Osteoblast (primary cell): Measurements from ENCODE around the gene SLC1A4. TPM values are rescaled to one million over a fixed set of nuclear protein-coding genes. Genes with fewer than 3 reads are reported as not detected.

ENCODE experiments used
- DNase-seq: peaks from one replicate; pipeline ENCODE4 v3.0.0; 2011; ENCODE audit warnings: low spot score, mixed read lengths; ENCODE audit not compliant: insufficient read length; ENCODE audit errors: missing footprints
- H2AFZ ChIP-seq: 2 replicates; pipeline ENCODE4 v1.6.0; 2011; ENCODE audit warnings: mild to moderate bottlenecking, low read length
- H3K27ac ChIP-seq: 2 replicates; pipeline ENCODE4 v1.5.1; 2011; ENCODE audit warnings: mild to moderate bottlenecking, low read depth, low read length, moderate library complexity
- H3K27me3 ChIP-seq: 2 replicates; pipeline ENCODE4 v1.6.0; 2012; ENCODE audit warnings: mild to moderate bottlenecking, control low read depth, inconsistent platforms, low read length, moderate library complexity; ENCODE audit not compliant: insufficient read depth
- H3K36me3 ChIP-seq: 2 replicates; pipeline ENCODE4 v1.5.1; 2011; ENCODE audit warnings: mild to moderate bottlenecking, low read length, control low read depth, moderate library complexity; ENCODE audit not compliant: insufficient read depth
- H3K4me1 ChIP-seq: 2 replicates; pipeline ENCODE4 v1.5.1; 2011; ENCODE audit warnings: mild to moderate bottlenecking, low read length, control low read depth, moderate library complexity; ENCODE audit not compliant: insufficient read depth
- H3K4me2 ChIP-seq: 2 replicates; pipeline ENCODE4 v1.6.0; 2011; ENCODE audit warnings: mild to moderate bottlenecking, low read length; ENCODE audit not compliant: insufficient read depth
- H3K4me3 ChIP-seq: fragments of 200-600 bp; sonication (generic); 3 replicates; pipeline ENCODE4 v1.5.1; 2012; ENCODE audit warnings: mild to moderate bottlenecking, low read length, inconsistent platforms; ENCODE audit not compliant: insufficient read depth
- H3K79me2 ChIP-seq: 2 replicates; pipeline ENCODE4 v1.6.0; 2012; ENCODE audit warnings: mild to moderate bottlenecking, low read length, control low read depth, inconsistent platforms; ENCODE audit not compliant: insufficient read depth
- H3K9me3 ChIP-seq: 2 replicates; pipeline ENCODE4 v1.5.1; 2011; ENCODE audit warnings: low read depth, low read length, control low read depth
- H4K20me1 ChIP-seq: 2 replicates; pipeline ENCODE4 v1.6.0; 2012; ENCODE audit warnings: mild to moderate bottlenecking, low read length, control low read depth; ENCODE audit not compliant: insufficient read depth
- CTCF ChIP-seq: IDR thresholded peaks from 2 replicates; pipeline ENCODE4 v1.5.1; 2011; ENCODE audit warnings: mild to moderate bottlenecking, low read depth, low read length, moderate library complexity; ENCODE audit errors: extremely low read depth
- total RNA-seq: library from RNA; depleted of rRNA; stranded (reverse); fragments of >200 nt; gene quantifications from 2 replicates; pipeline ENCODE4 v1.2.3, GENCODE V29; 2012

The SLC1A4 gene
- total RNA-seq = 47.7 and 49.2 TPM in 2 replicates

GRCh38 chr2:64989126-64989981 lies at the start of gene SLC1A4:
TSS of gene SLC1A4 (plus strand) at chr2:64989399. CDS start at chr2:64989644, 245 bp downstream.
- H3K36me3 ChIP-seq = no peaks in the 10 kb centered on the region
- H3K27me3 ChIP-seq = no peaks in the 10 kb centered on the region
- H2AFZ ChIP-seq = peak within 1 kb of the TSS; percentile 81
- peaks cover 12% of the 10 kb centered on the region for H3K4me1 ChIP-seq
- peak within 1 kb of the TSS; percentile 91 for H3K4me3 ChIP-seq
- peak; percentile 98 for DNase-seq
- H3K4me2 ChIP-seq = peak within 1 kb of the TSS; percentile 90
- peaks cover 16% of the 10 kb centered on the region for H4K20me1 ChIP-seq
- peak within 1 kb of the TSS; percentile 99 for H3K27ac ChIP-seq
- no peaks in the 10 kb centered on the region for H3K9me3 ChIP-seq
- H3K79me2 ChIP-seq = peaks cover 38% of the 10 kb centered on the region
- no peak for TF ChIP-seq CTCF

DNA sequence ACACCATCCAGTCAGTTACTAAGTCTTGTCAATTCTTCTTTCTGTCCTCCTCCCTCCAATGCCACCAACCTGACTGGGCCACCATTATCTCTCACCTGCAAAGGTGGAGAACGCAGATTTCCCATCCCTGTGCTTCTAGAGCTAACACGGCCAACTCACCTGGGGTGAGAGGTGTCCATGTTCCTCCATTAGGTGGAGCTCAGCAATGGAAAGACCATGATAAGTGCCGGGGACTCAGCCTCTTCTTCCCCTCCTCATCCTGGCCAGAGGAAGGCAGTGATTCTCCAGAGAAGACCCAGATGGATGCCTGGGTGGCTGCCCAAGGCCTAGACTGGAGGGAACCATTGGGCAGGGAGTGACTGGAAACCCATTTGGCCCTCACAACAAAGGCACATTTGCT lies 48.1 kb upstream of the SLC1A4 start:
- Histone ChIP-seq H2AFZ (no peak overlapping the region), H4K20me1 (no peaks in the 10 kb centered on the region), H3K36me3 (no peaks in the 10 kb centered on the region), H3K27me3 (peaks cover 12% of the 10 kb centered on the region), H3K79me2 (no peaks in the 10 kb centered on the region), H3K4me2 (no peak overlapping the region), H3K27ac (no peak overlapping the region), H3K9me3 (no peaks in the 10 kb centered on the region), H3K4me1 (peaks cover 7% of the 10 kb centered on the region), H3K4me3 (no peak overlapping the region)
- no peak for TF ChIP-seq CTCF
- no peak for DNase-seq

- Histone ChIP-seq H3K4me2 (no peak overlapping the region), H3K36me3 (no peaks in the 10 kb centered on the region), H2AFZ (no peak overlapping the region), H3K4me1 (peaks cover 7% of the 10 kb centered on the region), H3K27ac (no peak overlapping the region), H3K4me3 (no peak overlapping the region), H4K20me1 (no peaks in the 10 kb centered on the region), H3K9me3 (no peaks in the 10 kb centered on the region), H3K79me2 (no peaks in the 10 kb centered on the region), H3K27me3 (peaks cover 6% of the 10 kb centered on the region)
- TF ChIP-seq CTCF = no peak
- no peak for DNase-seq
Measured at GRCh38 chr2:64941801-64942200, 47.4 kb upstream of the SLC1A4 start.

DNA sequence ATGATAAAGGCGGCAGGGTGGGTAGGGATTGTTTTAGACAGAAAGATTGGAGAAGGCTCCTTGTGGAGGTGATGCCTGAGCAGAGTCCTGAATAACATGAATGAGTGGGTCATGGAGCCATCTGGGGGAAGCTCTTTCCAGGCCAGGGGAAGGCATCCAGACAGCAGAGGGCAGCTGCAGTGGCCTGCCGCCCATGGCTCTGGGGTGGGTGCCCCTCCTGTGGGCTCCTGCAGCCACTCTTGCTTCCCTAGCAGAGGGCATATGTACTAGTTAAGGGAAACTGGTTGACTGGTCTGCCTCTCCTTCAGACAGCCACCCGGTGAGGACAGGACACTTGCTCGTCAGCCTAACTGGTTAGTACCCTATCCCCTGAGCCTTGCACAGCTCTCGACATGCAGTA lies 46.5 kb upstream of the SLC1A4 start:
- TF ChIP-seq CTCF = no peak
- no peak overlapping the region for H2AFZ ChIP-seq
- no peaks in the 10 kb centered on the region for H3K36me3 ChIP-seq
- no peak overlapping the region for H3K4me3 ChIP-seq
- H3K9me3 ChIP-seq = no peaks in the 10 kb centered on the region
- no peaks in the 10 kb centered on the region for H4K20me1 ChIP-seq
- no peak overlapping the region for H3K27ac ChIP-seq
- no peaks in the 10 kb centered on the region for H3K79me2 ChIP-seq
- peaks cover 6% of the 10 kb centered on the region for H3K27me3 ChIP-seq
- H3K4me1 ChIP-seq = peaks cover 6% of the 10 kb centered on the region
- DNase-seq = no peak
- no peak overlapping the region for H3K4me2 ChIP-seq
